Measurements from ENCODE around the gene ARHGAP15.

- no peak for TF ChIP-seq CTCF (IDR thresholded peaks at IDR 0.05; ENCODE audit: low read depth, low read length, missing input control)
- no peak for TF ChIP-seq SP1 (IDR thresholded peaks at IDR 0.05)
- TF ChIP-seq RXRA (IDR thresholded peaks at IDR 0.05), result no peak
- TF ChIP-seq MAX (IDR thresholded peaks at IDR 0.05), result no peak
Measured at GRCh38 chr2:143679617-143680016, 550.4 kb downstream of the ARHGAP15 start.

Data from liver (tissue), 3 donors.